Measurements from ENCODE around the gene FAM236C. TPM values are rescaled to one million over a fixed set of nuclear protein-coding genes. Genes with fewer than 3 reads are reported as not detected.
"Not testable (repeated sequence)": the region's sequence is repeated elsewhere in the genome, so short reads cannot be mapped to it uniquely, and the experiment has no call there.

The FAM236C gene
- polyA plus RNA-seq, 2 of the 4 experiments (the other 2 are of a cell fraction) = not detected

GRCh38 chrX:72959971-72960370, 47.6 kb downstream of the FAM236C start:
- CTCF ChIA-PET; ATAC-seq; H3K27ac ChIP-seq; H3K4me2 ChIP-seq; H3K4me1 ChIP-seq; POLR2A ChIA-PET; H3K9me3 ChIP-seq; DNase-seq (ENCODE audit: low read depth in 1 of 2, low spot score in 1 of 2); FAIRE-seq; H3K4me3 ChIP-seq: not testable (repeated sequence)
- no CpG with 5 or more reads among the region's 9 CpGs for WGBS (ENCODE audit: missing lambda C conversion rate)

Other genes starting within 250 kb of the FAM236C start
- gene PHKA1, start 198.3 kb upstream of the FAM236C start, polyA plus RNA-seq (2011; rRNA removed) = 35.4 and 46.3 TPM in 2 replicates
- 18.1 to 19.3 TPM (median 18.3 TPM) in 3 replicates for gene PHKA1, start 198.3 kb upstream of the FAM236C start, polyA plus RNA-seq (2017; fragmentation: RNase III; extraction: RNeasy Plus Mini Kit Qiagen cat#74134 plus additional on column Dnase treatment)
- gene DMRTC1B, start 135.7 kb upstream of the FAM236C start, polyA plus RNA-seq (2011; rRNA removed) = 0.10 TPM in 1 of 2 replicates, not detected in the other
- gene DMRTC1B, start 135.7 kb upstream of the FAM236C start, polyA plus RNA-seq (2017; fragmentation: RNase III; extraction: RNeasy Plus Mini Kit Qiagen cat#74134 plus additional on column Dnase treatment) = not detected in 3 replicates
- gene FAM236B, start 130.0 kb upstream of the FAM236C start, polyA plus RNA-seq (2011; rRNA removed) = not detected in 2 replicates
- gene FAM236B, start 130.0 kb upstream of the FAM236C start, polyA plus RNA-seq (2017; fragmentation: RNase III; extraction: RNeasy Plus Mini Kit Qiagen cat#74134 plus additional on column Dnase treatment) = not detected in 3 replicates
- not detected in 2 replicates for gene FAM236D, start 104.4 kb upstream of the FAM236C start, polyA plus RNA-seq (2011; rRNA removed)
- not detected in 3 replicates for gene FAM236D, start 104.4 kb upstream of the FAM236C start, polyA plus RNA-seq (2017; fragmentation: RNase III; extraction: RNeasy Plus Mini Kit Qiagen cat#74134 plus additional on column Dnase treatment)
- gene FAM236A, start 25.6 kb downstream of the FAM236C start, polyA plus RNA-seq (2011; rRNA removed) = not detected in 2 replicates
- not detected in 3 replicates for gene FAM236A, start 25.6 kb downstream of the FAM236C start, polyA plus RNA-seq (2017; fragmentation: RNase III; extraction: RNeasy Plus Mini Kit Qiagen cat#74134 plus additional on column Dnase treatment)
- gene DMRTC1, start 31.2 kb downstream of the FAM236C start, polyA plus RNA-seq (2011; rRNA removed) = not detected in 2 replicates
- 0.15 TPM in 1 of 3 replicates, not detected in the others for gene DMRTC1, start 31.2 kb downstream of the FAM236C start, polyA plus RNA-seq (2017; fragmentation: RNase III; extraction: RNeasy Plus Mini Kit Qiagen cat#74134 plus additional on column Dnase treatment)
- not detected in 2 replicates for gene PABPC1L2B, start 90.3 kb downstream of the FAM236C start, polyA plus RNA-seq (2011; rRNA removed)
- not detected in 3 replicates for gene PABPC1L2B, start 90.3 kb downstream of the FAM236C start, polyA plus RNA-seq (2017; fragmentation: RNase III; extraction: RNeasy Plus Mini Kit Qiagen cat#74134 plus additional on column Dnase treatment)
- gene PABPC1L2A, start 166.9 kb downstream of the FAM236C start, polyA plus RNA-seq (2011; rRNA removed) = not detected in 2 replicates
- not detected in 3 replicates for gene PABPC1L2A, start 166.9 kb downstream of the FAM236C start, polyA plus RNA-seq (2017; fragmentation: RNase III; extraction: RNeasy Plus Mini Kit Qiagen cat#74134 plus additional on column Dnase treatment)